Measurements from ENCODE around the gene LPIN2. TPM values are rescaled to one million over a fixed set of nuclear protein-coding genes. Genes with fewer than 3 reads are reported as not detected.

The LPIN2 gene
- total and polyA plus RNA-seq, 4 donors: 58.6 to 284 (median 103) TPM

- TF ChIP-seq, protein P1, sequence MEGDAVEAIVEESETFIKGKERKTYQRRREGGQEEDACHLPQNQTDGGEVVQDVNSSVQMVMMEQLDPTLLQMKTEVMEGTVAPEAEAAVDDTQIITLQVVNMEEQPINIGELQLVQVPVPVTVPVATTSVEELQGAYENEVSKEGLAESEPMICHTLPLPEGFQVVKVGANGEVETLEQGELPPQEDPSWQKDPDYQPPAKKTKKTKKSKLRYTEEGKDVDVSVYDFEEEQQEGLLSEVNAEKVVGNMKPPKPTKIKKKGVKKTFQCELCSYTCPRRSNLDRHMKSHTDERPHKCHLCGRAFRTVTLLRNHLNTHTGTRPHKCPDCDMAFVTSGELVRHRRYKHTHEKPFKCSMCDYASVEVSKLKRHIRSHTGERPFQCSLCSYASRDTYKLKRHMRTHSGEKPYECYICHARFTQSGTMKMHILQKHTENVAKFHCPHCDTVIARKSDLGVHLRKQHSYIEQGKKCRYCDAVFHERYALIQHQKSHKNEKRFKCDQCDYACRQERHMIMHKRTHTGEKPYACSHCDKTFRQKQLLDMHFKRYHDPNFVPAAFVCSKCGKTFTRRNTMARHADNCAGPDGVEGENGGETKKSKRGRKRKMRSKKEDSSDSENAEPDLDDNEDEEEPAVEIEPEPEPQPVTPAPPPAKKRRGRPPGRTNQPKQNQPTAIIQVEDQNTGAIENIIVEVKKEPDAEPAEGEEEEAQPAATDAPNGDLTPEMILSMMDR (IDR thresholded peaks at IDR 0.05; ENCODE audit: low read depth, low read length, missing input control): no peak
- TF ChIP-seq FOXA2 (IDR thresholded peaks at IDR 0.05) (no peak), RAD21 (IDR thresholded peaks at IDR 0.05) (no peak), SP1 (IDR thresholded peaks at IDR 0.05) (peak; percentile 39), JUND (IDR thresholded peaks at IDR 0.05) (no peak), RXRA (IDR thresholded peaks at IDR 0.05) (peak; percentile 84 to 90), HNF4G (IDR thresholded peaks at IDR 0.05) (peak; percentile 27), YY1 (IDR thresholded peaks at IDR 0.05) (no peak), EGR1 (IDR thresholded peaks at IDR 0.05; ENCODE audit: low read depth in 2 of 2) (no peak)
These were observed 44.3 kb downstream of the LPIN2 start (continued) for GRCh38 chr18:2968606-2969005.

GRCh38 chr18:2967820-2968219, 45.1 kb downstream of the LPIN2 start:
- H3K27me3 ChIP-seq (ENCODE audit: control insufficient read depth in 4 of 4, insufficient read depth in 4 of 4, low read length in 3 of 4): no peaks in the 10 kb centered on the region
- H3K4me1 ChIP-seq (ENCODE audit: control insufficient read depth in 4 of 4, insufficient read depth in 4 of 4, low read length in 3 of 4): peaks cover 18 to 69% (median 51%) of the 10 kb centered on the region in 4 donors
- H3K9ac ChIP-seq (ENCODE audit: low read depth in 1 of 2, low read length in 2 of 2): no peak overlapping the region
- peaks cover 0 to 11% (median 6%) of the 10 kb centered on the region in 4 donors for H3K36me3 ChIP-seq (ENCODE audit: control insufficient read depth in 4 of 4, insufficient read depth in 3 of 4, low read depth in 1 of 4, low read length in 3 of 4)
- DNase-seq (ENCODE audit: low spot score): no peak
- no peak overlapping the region for H3K4me3 ChIP-seq (ENCODE audit: low read depth in 1 of 3, low read length in 3 of 3)
- TF ChIP-seq RAD21 (IDR thresholded peaks at IDR 0.05) (no peak), HNF4G (IDR thresholded peaks at IDR 0.05) (no peak), FOXA2 (IDR thresholded peaks at IDR 0.05) (no peak), TAF1 (conservative IDR thresholded peaks at IDR 0.05) (no peak), SP1 (IDR thresholded peaks at IDR 0.05) (no peak), FOXA1 (IDR thresholded peaks at IDR 0.05) (no peak), HNF4A (conservative IDR thresholded peaks at IDR 0.05) (no peak), REST (IDR thresholded peaks at IDR 0.05) (no peak), JUND (IDR thresholded peaks at IDR 0.05) (no peak), ATF3 (IDR thresholded peaks at IDR 0.05) (no peak), NR2F2 (IDR thresholded peaks at IDR 0.05) (no peak), ZBTB33 (IDR thresholded peaks at IDR 0.05) (no peak), YY1 (IDR thresholded peaks at IDR 0.05) (no peak), EGR1 (IDR thresholded peaks at IDR 0.05; ENCODE audit: low read depth in 2 of 2) (no peak)
- TF ChIP-seq, protein P2, sequence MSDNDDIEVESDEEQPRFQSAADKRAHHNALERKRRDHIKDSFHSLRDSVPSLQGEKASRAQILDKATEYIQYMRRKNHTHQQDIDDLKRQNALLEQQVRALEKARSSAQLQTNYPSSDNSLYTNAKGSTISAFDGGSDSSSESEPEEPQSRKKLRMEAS (IDR thresholded peaks at IDR 0.05): no peak
- H3K27ac ChIP-seq (ENCODE audit: low read depth in 1 of 2, low read length in 2 of 2): peak overlapping the region; percentile 21 to 64
- no peaks in the 10 kb centered on the region for H3K9me3 ChIP-seq (ENCODE audit: control insufficient read depth in 4 of 4, low read length in 3 of 4)
- 71% methylated on average over 8 of the region's 8 CpGs for WGBS
